Prostate gland (tissue), 2 donors: Measurements from ENCODE around the gene C2orf68.

Source experiments
- CTCF ChIP-seq, 4 experiments: fragments of 200-600 bp in 2 of 4; fragments of 450-650 bp in 2 of 4; sonication (generic) in 2 of 4; IDR thresholded peaks; 1 replicate in 3 of 4; 2 replicates in 1 of 4; pipeline ENCODE4 v1.5.1; 2016 to 2019; ENCODE audit warnings: antibody characterized with exemption in 4 of 4, mild to moderate bottlenecking in 2 of 4, moderate library complexity in 2 of 4
- POLR2A ChIP-seq: fragments of 450-650 bp; IDR thresholded peaks from one replicate; pipeline ENCODE4 v1.6.1; 2016; ENCODE audit warnings: antibody characterized with exemption, mild to moderate bottlenecking
- POLR2AphosphoS5 ChIP-seq: sonication (generic); formaldehyde crosslinking; IDR thresholded peaks from one replicate; pipeline ENCODE4 v1.6.1; 2017; ENCODE audit warnings: antibody characterized with exemption

DNA sequence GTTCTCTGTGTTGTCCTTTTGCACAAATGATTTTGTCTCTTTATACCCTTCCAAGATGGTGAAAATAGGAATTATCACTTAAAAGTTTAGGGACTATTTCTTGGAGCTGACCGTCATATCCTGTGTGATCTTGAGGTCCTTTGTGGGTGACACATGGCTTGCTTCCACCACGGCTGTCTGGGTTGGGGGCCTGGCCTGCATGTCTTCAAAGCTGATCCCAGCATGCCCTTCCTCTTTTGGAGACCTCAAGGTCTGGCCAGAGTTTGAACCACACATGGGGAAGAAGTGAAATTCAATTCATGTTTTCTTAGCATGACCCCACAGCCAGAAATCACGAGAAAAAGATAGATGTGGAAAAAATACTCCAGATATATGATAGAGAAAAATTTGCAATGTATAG is 42.1 kb upstream of the C2orf68 start:
- no peak for TF ChIP-seq CTCF (IDR thresholded peaks at IDR 0.05)
- TF ChIP-seq POLR2A = no peak
- TF ChIP-seq POLR2AphosphoS5 = no peak
